HUES6 (cell line): Measurements from ENCODE around the gene HLCS.

Experiments used
- H3K27ac ChIP-seq: 2 replicates; pipeline ENCODE4 v1.7.0; 2013; ENCODE audit warnings: low read depth, mild to moderate bottlenecking, low read length, inconsistent platforms
- H3K27me3 ChIP-seq: 2 replicates; pipeline ENCODE4 v1.6.1; 2013; ENCODE audit warnings: low read length; ENCODE audit not compliant: control insufficient read depth, insufficient read depth
- H3K36me3 ChIP-seq: 2 replicates; pipeline ENCODE4 v1.6.1; 2013; ENCODE audit warnings: low read length; ENCODE audit not compliant: control insufficient read depth, insufficient read depth
- H3K4me1 ChIP-seq: 2 replicates; pipeline ENCODE4 v1.6.1; 2013; ENCODE audit warnings: low read length; ENCODE audit not compliant: control insufficient read depth, insufficient read depth
- H3K4me3 ChIP-seq: 2 replicates; pipeline ENCODE4 v1.5.1; 2013; ENCODE audit warnings: low read depth, low read length
- H3K9ac ChIP-seq: one replicate; pipeline ENCODE4 v1.6.1; 2013; ENCODE audit warnings: mild to moderate bottlenecking, low read length
- H3K9me3 ChIP-seq: 2 replicates; pipeline ENCODE4 v1.6.1; 2013; ENCODE audit warnings: low read depth, low read length; ENCODE audit not compliant: control insufficient read depth, insufficient read depth

HLCS gene

DNA sequence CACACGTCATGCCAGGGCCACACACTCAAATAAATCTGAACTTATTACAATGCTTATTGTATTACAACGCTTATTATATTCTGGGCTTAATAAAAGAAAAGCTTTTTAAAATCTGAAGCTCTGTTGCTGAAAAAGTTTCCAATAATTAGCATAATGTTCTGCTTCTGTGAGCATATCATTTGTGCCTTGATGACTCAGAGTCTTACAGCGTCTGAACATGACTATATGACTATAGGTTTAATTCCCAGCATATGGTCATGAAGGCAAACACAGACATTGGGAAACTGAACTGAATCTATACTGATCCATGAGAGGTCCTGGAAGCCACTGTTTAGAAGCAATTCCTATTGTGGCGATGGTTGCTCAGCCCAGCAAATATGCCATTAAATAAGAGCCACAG, 201.2 kb downstream of the HLCS start:
- no peaks in the 10 kb centered on the region for H3K36me3 ChIP-seq
- no peak overlapping the region for H3K27ac ChIP-seq
- no peak overlapping the region for H3K9ac ChIP-seq
- H3K4me1 ChIP-seq = peaks cover 3% of the 10 kb centered on the region; the same call in 1 of the 2 replicates
- no peaks in the 10 kb centered on the region for H3K27me3 ChIP-seq
- H3K9me3 ChIP-seq = no peaks in the 10 kb centered on the region
- H3K4me3 ChIP-seq = no peak overlapping the region

DNA sequence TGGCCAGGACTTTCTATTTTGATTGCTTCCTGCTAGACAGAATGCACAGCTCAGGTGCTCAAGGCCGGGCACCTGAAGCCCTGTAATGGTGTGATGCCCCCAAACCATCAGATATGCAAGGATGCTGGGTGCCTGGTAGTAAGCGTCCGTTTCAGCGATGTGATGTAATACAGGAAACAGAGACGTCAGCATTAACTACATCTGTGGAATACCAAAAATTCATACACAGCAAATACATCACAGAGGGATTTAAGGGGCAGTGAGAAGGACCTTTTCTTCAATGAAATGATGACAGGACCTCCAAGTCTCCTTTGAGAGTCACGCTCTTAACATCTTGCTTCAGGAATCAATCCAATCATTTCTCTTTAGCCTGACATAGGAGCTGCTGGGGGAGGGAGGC, 203.2 kb downstream of the HLCS start:
- Histone ChIP-seq H3K9ac (no peak overlapping the region), H3K27ac (no peak overlapping the region), H3K9me3 (no peaks in the 10 kb centered on the region), H3K27me3 (no peaks in the 10 kb centered on the region), H3K36me3 (no peaks in the 10 kb centered on the region), H3K4me1 (peaks cover 3% of the 10 kb centered on the region; the same call in 1 of the 2 replicates), H3K4me3 (no peak overlapping the region)

DNA sequence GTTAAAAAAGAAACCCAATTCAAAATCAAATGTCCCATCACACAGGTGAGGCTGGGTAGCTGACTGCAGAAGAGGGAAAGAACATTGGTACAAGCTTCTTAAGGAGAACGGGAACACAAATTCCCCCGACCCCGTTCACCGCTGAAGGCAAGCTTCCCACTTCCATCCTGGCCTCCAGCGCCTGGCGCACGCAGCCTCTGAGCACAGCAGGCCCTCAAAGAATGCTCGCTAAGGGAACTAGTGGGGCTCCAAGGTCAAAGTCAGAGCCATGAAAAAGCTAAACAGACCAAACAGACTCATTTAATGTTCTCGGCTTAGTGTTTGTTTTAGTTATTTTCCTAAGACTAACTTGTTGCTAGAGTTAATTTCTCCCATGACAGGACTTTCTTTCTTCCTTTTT, 203.8 kb downstream of the HLCS start:
- Histone ChIP-seq H3K27me3 (no peaks in the 10 kb centered on the region), H3K9ac (no peak overlapping the region), H3K9me3 (no peaks in the 10 kb centered on the region), H3K4me1 (peaks cover 3% of the 10 kb centered on the region; the same call in 1 of the 2 replicates), H3K36me3 (no peaks in the 10 kb centered on the region), H3K4me3 (no peak overlapping the region), H3K27ac (no peak overlapping the region)

DNA sequence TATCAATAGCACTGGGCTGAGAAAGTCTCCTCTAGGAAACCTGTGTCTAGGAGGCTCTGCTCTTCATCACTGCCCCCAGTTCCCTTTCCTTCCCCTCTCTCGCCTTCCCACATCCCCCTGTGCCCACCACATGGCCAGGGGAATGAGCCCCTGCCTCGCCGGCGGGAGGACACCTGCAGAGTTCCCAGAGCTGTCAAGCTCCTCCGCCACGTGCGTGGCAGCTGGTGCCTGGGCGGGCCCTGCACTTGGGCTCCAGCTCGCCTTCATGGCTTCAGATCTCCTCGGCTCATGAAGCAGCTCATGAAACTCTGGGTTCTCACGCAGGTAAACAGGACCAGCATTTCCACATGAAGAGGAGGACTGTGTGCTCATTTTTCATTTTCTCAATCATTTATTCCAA, 204.8 kb downstream of the HLCS start:
- no peak overlapping the region for H3K27ac ChIP-seq
- no peak overlapping the region for H3K4me3 ChIP-seq
- no peak overlapping the region for H3K9ac ChIP-seq
- peaks cover 6% of the 10 kb centered on the region; the same call in 1 of the 2 replicates for H3K4me1 ChIP-seq
- no peaks in the 10 kb centered on the region for H3K27me3 ChIP-seq
- no peaks in the 10 kb centered on the region for H3K9me3 ChIP-seq
- no peaks in the 10 kb centered on the region for H3K36me3 ChIP-seq

DNA sequence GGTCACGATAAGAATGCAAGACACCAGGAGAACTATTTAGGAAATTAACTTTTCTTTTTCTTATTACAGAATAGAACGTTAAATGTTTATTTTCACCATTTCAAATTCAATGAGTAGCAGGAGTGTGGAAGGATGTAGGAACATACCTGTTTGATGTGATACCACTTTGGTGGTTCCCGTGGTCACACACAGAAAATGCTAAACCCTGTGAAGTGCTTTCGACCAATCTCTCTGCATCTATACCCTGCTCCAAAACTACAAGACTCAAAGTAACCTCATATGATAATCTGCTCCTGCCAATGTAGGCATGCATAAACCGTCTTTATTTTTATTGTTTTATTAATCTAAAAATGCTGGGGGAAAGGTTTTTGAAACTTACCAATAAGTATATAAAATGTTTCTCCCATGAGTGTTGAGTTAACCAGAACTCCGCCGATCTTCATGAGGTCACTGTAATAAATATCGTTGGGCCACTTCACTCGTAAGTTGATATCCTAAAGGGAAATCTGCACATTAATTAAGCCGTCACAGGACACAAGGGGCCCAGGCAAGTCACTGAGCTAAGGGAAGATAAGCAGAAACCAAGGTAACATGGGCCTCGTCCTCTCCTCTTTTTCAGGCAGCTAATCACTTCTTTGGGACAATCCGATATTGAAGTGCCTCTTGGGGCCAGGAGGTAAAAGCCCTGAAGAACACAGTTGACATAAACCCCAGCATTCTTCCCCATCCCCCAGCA, 207.0 kb downstream of the HLCS start:
- Histone ChIP-seq H3K4me3 (no peak overlapping the region), H3K27ac (no peak overlapping the region), H3K9me3 (no peaks in the 10 kb centered on the region), H3K27me3 (no peaks in the 10 kb centered on the region), H3K4me1 (peaks cover 6% of the 10 kb centered on the region; the same call in 1 of the 2 replicates), H3K9ac (no peak overlapping the region), H3K36me3 (no peaks in the 10 kb centered on the region)

DNA sequence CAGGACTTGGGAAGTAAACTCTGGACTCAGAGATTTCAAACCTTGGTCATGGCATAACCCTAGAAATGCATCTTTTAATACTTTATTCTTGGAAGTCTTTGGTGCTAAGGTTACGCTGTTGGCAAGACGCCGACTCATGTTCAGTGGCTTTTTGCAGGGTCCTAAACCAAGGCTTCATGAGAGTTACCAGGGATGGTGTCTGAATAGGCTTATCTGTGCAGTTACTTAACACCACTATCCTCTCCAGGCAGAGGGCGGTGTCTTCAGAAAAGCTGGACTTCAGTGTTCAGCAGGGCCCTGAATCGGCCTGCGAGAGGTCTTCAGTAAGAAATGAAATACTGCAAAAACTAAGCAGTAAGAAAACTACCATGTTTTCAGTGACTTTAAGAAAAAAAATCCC, 209.3 kb downstream of the HLCS start:
- Histone ChIP-seq H3K9me3 (no peaks in the 10 kb centered on the region), H3K4me3 (no peak overlapping the region), H3K4me1 (peaks cover 7% of the 10 kb centered on the region), H3K27me3 (no peaks in the 10 kb centered on the region), H3K27ac (no peak overlapping the region), H3K36me3 (no peaks in the 10 kb centered on the region), H3K9ac (no peak overlapping the region)

DNA sequence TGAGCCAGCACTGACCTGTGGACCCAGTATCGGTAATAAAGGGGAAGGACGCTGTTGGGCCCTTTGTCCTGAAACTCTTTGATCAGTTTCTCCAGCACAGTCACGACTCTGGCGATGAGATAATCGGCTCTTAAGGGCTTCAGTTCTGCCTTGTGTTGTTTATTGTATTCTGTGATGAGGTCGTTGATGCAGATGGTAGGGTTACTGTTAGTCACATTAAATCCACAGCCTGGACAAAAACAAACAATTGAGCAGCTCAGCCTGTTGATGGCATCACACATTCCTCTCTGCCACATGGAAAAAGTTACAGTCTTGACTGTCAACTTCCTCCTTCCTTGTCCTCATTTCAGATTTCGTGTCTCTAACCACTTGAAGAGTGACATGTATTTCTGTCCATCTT, 209.9 kb downstream of the HLCS start:
- Histone ChIP-seq H3K36me3 (no peaks in the 10 kb centered on the region), H3K9ac (no peak overlapping the region), H3K27me3 (no peaks in the 10 kb centered on the region), H3K27ac (no peak overlapping the region), H3K4me3 (no peak overlapping the region), H3K4me1 (peaks cover 13% of the 10 kb centered on the region), H3K9me3 (no peaks in the 10 kb centered on the region)

DNA sequence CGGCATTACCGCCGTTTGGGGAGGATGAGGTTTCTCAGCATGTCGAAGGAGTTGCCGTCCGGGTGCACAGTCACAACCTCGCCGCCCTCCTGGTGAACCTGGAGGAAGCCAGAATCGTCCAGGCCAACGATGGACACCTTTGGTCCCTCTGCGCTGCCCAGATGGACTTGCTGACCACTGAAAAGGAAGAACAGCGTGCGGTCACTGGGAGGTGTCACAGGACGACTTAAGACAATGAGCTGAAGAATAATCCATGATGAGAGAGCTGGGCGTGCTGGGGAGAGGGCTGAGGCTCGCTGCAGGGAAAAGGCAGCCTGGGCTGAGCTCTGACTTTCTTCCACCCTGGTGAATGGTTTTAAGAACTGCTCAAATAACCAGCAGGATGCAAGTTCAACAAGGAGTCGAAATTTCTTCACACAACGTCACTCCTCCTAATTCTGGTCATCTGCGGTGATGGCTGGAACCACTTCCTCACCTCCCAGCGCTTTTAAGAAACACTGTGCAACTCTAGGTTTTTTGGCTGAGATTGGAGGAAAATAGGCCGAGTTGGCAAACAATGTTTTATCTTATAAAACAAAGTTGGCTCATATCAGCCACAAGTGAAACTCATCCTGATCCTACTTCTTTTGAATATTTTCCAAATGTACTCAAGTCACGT, 212.1 kb downstream of the HLCS start:
- Histone ChIP-seq H3K4me3 (no peak overlapping the region), H3K27ac (no peak overlapping the region), H3K36me3 (no peaks in the 10 kb centered on the region), H3K9me3 (no peaks in the 10 kb centered on the region), H3K4me1 (peaks cover 34% of the 10 kb centered on the region), H3K27me3 (peaks cover under 1% of the 10 kb centered on the region), H3K9ac (no peak overlapping the region)

DNA sequence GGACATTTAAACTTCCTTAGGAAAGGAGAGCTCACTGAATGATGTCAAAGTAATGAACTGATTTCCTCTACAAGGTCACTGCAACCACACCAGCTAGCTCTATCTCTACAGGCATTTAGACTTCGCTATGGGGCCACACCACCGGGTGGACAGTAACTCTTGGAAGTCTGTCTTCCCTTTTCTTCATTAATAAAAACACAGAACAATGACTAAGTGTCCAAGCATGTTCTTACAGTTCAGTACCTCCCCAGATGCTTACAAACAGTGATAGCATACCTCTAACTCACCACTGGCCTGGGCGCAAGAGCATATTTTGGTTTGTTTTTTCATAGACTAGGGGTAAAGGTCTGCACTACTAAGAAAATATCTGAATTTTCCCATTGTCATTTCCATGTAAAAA, 212.9 kb downstream of the HLCS start:
- H3K27me3 ChIP-seq = peaks cover 9% of the 10 kb centered on the region
- peaks cover 43% of the 10 kb centered on the region for H3K4me1 ChIP-seq

DNA sequence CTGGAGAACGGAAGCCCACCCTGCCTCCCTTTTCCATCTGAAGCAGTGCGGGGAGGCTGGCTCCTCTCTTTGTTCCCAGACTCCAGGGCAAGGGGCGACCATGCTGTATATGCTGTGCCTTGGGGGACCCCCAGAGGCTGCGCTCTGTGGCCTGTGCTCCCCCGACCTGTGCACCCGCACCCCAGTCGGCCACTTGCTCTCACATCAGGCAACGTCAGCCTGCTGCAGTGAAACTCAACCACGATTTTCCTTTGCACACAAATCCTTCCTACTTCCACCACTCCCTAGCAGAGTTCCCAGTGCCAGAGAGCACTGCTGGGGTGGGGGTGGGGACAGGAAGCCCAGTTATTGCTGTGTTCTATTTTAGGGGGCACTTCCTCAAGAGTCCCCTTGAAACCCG, 215.1 kb downstream of the HLCS start:
- Histone ChIP-seq H3K27me3 (peaks cover 26% of the 10 kb centered on the region), H3K4me1 (peaks cover 42% of the 10 kb centered on the region), H3K27ac (peak overlapping the region; percentile 78; the same call in 1 of the 2 replicates), H3K9me3 (no peaks in the 10 kb centered on the region), H3K9ac (peak overlapping the region; percentile 52), H3K36me3 (no peaks in the 10 kb centered on the region), H3K4me3 (0 out of 2 replicates have a peak overlapping the region, but pooled peaks have one; percentile 25)

More for the DNA sequence above, 212.9 kb downstream of the HLCS start:
- H3K4me3 ChIP-seq = no peak overlapping the region
- no peaks in the 10 kb centered on the region for H3K36me3 ChIP-seq
- H3K27ac ChIP-seq = no peak overlapping the region
- no peaks in the 10 kb centered on the region for H3K9me3 ChIP-seq
- H3K9ac ChIP-seq = no peak overlapping the region

DNA sequence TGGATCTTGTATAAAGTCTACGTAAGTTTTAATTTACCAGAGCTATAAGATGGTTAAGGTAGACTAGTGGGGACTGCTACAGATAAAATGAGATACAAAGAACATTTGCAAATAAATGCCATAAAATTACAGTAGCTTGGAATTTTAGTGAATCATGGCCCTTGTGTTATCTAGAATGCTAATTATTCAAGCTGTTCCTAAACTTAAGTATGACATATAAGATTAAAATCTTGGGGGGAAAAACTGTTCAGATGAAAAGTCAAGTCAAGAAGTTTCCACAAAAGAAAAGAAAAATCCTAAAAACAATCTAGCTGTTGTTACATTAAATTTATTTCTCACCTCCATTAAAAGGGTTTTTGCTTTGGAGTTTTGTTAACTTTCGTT, 215.9 kb downstream of the HLCS start:
- no peaks in the 10 kb centered on the region for H3K9me3 ChIP-seq
- no peaks in the 10 kb centered on the region for H3K36me3 ChIP-seq
- peaks cover 31% of the 10 kb centered on the region for H3K27me3 ChIP-seq
- peaks cover 42% of the 10 kb centered on the region for H3K4me1 ChIP-seq
- peak overlapping the region; percentile 78 for H3K27ac ChIP-seq
- H3K4me3 ChIP-seq = peak overlapping the region; percentile 28
- H3K9ac ChIP-seq = peak overlapping the region; percentile 59
